Cardiac fibroblast (primary cell): Measurements from ENCODE around the gene ZXDC.
A peak's percentile ranks its signal among the peaks of the same experiment; 100 is the strongest.

Experiments used
- DNase-seq, 2 donors: peaks; one replicate each; pipeline versions ENCODE4 v3.0.0 to v3.0.0-alpha.2; 2010; ENCODE audit warnings: low read depth in 2 of 2
- H3K4me3 ChIP-seq, 2 donors: replicated peaks in 1 of 2; 1 replicate in 1 of 2; 2 replicates in 1 of 2; pipeline ENCODE4 v1.5.1; 2011; ENCODE audit warnings: low read depth in 2 of 2, low read length in 2 of 2, mild to moderate bottlenecking in 2 of 2, moderate library complexity in 1 of 2
- TF ChIP-seq, protein P1 (sequence below): IDR thresholded peaks from one replicate; pipeline ENCODE4 v1.5.1; 2011; ENCODE audit warnings: low read depth, mild to moderate bottlenecking, low read length, inconsistent platforms

ZXDC gene

DNA sequence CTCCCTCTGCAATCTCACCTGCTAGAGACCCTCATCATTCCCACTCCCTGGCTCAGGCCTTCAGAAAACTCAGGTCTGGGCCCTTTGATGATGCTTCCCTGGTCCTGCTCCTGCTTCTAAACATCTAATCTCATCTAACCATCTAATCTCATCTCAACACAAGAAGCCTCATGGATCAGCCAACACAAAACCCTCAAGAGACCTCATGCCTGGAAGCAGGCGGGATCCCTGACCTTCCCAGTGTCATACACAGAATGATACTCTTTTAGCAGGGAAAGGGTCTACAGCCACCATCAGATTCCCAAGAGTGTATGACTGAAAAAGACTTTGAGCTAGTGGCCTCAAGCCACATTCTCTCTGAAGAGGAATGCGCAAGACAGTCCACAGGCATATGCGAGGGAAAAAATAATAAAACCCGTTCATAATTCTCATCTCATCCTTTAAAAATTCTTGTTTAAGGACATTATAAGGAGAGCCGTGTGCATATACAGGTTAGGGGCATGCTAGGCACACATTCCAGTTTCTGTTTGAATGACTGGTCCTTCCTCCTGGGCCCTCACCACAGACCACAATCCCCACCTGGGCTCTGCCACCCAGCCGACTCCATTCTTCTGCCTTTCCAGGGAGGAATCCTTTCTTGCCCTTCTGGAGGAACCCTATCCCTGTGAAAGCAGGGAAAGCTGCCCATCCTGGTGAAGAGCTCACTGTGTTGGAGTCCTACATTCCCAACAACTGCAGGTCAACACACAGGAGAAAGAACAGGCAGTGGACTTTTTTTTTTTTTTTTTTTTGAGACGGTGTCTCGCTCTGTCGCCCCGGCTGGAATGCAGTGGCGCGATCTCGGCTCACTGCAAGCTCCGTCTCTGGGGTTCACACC lies 2.2 kb downstream of the ZXDC start:
- no peak for DNase-seq
- H3K4me3 ChIP-seq: peak overlapping the region in 1 of 2 donors; percentile 3
- TF ChIP-seq, protein P1, sequence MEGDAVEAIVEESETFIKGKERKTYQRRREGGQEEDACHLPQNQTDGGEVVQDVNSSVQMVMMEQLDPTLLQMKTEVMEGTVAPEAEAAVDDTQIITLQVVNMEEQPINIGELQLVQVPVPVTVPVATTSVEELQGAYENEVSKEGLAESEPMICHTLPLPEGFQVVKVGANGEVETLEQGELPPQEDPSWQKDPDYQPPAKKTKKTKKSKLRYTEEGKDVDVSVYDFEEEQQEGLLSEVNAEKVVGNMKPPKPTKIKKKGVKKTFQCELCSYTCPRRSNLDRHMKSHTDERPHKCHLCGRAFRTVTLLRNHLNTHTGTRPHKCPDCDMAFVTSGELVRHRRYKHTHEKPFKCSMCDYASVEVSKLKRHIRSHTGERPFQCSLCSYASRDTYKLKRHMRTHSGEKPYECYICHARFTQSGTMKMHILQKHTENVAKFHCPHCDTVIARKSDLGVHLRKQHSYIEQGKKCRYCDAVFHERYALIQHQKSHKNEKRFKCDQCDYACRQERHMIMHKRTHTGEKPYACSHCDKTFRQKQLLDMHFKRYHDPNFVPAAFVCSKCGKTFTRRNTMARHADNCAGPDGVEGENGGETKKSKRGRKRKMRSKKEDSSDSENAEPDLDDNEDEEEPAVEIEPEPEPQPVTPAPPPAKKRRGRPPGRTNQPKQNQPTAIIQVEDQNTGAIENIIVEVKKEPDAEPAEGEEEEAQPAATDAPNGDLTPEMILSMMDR: no peak

DNA sequence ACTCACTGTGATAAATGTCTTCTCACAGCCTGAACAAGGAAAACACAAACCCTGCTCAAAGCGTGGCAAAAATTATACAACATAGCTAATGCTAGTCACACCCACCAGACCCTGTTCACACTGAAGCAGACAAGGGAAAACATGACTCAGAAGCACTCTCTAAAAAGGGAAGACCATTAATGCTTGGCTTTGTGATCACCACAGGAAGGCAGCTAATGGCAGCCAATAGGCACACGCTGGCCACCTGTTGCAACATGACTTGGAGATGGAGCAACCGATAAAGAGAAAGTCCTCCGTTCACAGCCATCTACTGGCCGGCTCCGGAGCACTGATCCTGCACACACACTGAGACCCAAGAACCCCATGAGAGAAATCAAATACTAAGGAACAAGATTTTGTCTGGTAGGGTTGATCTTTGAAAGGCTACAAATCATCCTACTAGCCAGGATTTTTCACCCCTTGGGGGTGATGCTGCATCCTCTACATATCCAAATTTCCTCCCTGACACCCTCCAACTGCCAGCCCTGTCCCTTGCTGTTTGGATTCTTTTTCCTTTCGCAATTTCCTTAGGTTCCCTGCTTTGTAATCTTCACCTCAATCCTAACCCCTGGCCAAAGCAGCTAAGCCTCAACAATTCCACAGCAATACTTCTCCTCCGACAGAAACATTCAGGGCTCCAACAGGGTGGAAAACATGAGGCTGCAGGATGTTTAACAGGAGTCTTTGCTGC lies 3.2 kb downstream of the ZXDC start:
- H3K4me3 ChIP-seq: no peak overlapping the region
- DNase-seq: peak; percentile 73 to 87
- TF ChIP-seq, protein P1: no peak

DNA sequence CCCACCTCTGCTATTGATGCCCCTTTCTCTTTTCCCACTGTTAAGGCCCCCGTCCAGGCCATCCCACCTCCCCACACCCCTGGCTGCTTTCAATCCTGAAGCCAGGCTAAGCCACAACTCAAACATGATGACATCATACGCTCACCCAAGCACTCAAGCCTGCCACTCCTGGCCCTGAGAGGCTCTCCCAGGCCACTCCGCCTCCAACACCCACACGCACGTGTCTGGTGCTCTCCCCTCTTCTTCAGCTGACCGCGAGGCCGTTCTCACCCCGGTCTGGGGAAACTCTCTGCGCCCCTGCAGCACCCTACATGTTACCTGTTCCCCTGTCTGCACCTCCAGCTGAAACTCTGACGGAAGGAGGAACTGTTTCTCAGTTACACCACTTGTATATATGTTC lies 6.2 kb downstream of the ZXDC start:
- no peak overlapping the region for H3K4me3 ChIP-seq
- TF ChIP-seq, protein P1: no peak
- DNase-seq: no peak

DNA sequence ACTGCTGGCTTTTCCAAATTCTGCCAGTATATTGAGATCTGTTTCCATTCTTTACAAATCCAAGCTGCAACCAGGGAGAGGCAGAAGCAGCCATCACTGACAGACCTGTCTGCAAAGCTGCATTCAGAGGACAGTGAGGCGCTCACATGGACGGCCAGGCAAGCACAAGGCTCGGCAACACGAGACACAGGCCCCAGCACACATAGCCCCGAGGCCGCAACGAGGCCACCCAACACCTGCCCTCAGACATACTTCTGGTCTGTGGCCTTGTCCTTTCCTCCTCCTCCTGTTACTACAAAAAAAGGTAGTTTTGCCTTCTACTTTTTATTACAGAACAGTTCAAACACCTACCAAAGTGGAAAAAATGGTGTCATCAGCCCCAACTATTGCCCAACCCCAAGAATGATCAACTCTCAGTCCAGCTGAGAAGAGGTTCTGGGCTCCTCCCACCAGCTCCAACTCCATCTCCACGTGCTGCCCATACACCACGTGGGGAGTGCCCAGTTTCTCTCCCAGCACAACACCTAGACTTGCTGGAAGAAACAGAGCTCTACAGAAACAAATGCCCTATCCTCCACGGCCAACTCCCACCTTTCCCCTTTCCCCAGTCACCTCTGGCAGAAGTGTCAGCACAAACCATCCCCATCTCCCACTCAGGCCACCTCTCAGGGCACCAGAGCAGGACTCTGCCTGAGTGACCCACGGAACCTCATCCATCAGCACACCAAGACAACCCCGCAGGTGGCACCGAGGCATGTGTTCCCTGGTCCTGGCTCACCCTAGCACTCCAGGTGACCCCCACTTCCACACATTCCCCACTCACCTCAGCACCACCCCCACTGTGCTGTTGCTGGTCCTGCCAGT lies 7.4 kb downstream of the ZXDC start:
- H3K4me3 ChIP-seq: no peak overlapping the region
- TF ChIP-seq, protein P1: no peak
- DNase-seq: peak; percentile 10 to 28

DNA sequence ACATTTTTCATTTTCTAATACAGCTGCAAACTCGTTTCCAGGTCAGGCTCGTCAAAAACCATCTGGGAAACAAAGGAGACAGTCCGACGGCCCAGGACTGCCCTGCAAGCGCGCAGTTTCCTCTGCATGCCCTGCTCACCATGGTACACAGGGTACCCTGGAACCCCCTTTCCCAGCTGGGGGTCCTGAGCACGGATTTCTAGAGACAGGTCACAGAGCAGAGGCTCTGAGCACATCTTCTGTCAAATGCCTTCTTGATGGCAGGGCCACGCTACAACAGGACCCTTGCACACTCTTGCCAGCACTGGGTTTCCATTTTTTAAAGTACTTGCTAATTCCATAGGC lies 8.1 kb downstream of the ZXDC start:
- no peak for DNase-seq
- H3K4me3 ChIP-seq: no peak overlapping the region
- TF ChIP-seq, protein P1: no peak

DNA sequence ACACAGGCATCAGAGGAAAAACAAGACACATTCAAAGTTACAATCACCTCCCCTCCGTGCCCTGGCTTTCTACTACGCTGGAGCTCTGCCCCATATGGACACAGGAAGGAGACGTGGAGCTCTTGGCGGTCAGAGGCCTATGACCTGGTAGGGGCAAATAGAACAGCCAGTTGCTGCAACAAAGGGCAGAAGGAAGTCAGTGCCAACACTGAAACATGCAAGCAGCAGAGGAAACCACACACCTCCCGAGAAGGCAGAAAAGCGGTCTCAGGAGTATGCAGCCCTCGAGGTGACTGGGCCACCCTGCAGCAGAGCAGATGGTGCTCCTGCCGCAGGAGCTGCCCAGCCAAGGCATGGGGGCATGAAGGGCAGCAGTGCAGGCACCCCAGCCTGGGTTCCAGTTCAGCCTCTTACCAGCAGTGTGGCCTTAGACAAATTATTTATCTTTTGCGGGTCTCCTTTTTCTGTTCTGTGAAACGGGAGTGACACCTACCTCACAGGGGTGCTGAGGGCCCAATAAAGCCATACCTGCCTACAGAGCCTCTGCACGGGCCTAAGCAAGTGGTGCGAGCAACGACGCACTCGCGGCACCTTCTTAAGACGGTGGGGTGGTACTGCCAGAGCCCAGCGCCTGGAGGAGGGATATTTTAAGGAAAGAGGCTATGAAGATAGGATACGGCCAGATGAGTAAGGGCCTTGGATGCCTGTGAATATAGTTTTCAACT lies 8.6 kb downstream of the ZXDC start:
- no peak overlapping the region for H3K4me3 ChIP-seq
- TF ChIP-seq, protein P1: no peak
- DNase-seq: no peak
